ENCODE data around the gene PALS2.

Gene PALS2

DNA sequence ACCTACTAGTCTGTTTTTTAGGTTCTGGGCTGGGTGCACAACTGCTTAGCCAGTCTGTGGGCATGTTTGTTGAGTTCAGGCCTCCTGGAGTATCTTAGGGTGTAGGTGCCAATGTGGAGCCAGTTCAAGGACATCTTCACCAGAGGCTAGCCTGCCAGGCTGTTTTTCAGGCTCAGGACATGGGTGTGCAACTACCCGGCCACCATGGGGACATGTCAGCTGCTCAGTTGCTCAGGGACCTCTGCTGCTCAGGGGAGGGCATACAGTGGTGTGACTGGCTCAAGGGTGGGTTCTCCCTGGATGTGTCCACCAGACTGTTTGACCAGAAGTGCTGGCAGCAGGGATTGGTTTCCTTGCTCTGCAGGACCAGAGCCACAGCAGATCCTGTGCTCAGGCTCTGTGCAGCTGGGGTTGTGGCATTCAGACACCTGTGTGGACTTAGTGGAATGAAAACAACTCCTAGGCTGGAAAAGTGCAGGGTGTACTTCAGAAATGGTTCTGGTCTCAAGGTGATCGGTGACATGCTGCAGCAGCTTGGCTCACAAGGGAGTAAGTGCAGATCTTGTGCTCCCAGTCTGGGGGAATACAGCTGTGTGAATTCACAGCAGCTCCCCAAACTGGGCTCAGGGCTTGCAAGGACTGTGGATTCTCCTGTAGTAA is 44.8 kb downstream of the PALS2 start:
- no peak overlapping the region for H3K4me3 ChIP-seq (replicated peaks in 1 of 2; ENCODE audit: low read depth in 2 of 2, low read length in 2 of 2)
- DNase-seq (ENCODE audit: low read depth in 2 of 2): no peak
- TF ChIP-seq, protein P1, sequence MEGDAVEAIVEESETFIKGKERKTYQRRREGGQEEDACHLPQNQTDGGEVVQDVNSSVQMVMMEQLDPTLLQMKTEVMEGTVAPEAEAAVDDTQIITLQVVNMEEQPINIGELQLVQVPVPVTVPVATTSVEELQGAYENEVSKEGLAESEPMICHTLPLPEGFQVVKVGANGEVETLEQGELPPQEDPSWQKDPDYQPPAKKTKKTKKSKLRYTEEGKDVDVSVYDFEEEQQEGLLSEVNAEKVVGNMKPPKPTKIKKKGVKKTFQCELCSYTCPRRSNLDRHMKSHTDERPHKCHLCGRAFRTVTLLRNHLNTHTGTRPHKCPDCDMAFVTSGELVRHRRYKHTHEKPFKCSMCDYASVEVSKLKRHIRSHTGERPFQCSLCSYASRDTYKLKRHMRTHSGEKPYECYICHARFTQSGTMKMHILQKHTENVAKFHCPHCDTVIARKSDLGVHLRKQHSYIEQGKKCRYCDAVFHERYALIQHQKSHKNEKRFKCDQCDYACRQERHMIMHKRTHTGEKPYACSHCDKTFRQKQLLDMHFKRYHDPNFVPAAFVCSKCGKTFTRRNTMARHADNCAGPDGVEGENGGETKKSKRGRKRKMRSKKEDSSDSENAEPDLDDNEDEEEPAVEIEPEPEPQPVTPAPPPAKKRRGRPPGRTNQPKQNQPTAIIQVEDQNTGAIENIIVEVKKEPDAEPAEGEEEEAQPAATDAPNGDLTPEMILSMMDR (IDR thresholded peaks at IDR 0.05; ENCODE audit: low read depth, low read length): no peak

DNA sequence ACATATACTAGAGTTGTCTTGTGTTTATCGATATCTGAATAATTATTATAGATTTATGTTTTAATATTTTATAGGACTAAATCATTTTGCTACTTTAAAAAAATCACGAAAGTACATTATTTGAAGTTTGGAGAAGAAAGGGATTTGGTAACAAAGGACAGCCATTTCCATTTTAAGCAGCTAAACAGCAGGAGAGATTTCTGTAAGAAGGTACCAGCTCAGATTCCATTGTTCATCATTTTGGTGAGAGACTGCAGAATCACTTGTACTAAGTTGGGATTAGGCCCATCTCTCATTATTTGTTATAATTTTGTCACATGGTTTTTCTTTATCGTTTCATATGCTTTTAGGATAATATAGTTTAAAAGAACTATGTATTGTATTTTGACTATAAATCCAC is 46.7 kb downstream of the PALS2 start:
- H3K4me3 ChIP-seq (replicated peaks in 1 of 2; ENCODE audit: low read depth in 2 of 2, low read length in 2 of 2): no peak overlapping the region
- TF ChIP-seq, protein P1 (IDR thresholded peaks at IDR 0.05; ENCODE audit: low read depth, low read length): no peak
- DNase-seq (ENCODE audit: low read depth in 2 of 2): no peak

DNA sequence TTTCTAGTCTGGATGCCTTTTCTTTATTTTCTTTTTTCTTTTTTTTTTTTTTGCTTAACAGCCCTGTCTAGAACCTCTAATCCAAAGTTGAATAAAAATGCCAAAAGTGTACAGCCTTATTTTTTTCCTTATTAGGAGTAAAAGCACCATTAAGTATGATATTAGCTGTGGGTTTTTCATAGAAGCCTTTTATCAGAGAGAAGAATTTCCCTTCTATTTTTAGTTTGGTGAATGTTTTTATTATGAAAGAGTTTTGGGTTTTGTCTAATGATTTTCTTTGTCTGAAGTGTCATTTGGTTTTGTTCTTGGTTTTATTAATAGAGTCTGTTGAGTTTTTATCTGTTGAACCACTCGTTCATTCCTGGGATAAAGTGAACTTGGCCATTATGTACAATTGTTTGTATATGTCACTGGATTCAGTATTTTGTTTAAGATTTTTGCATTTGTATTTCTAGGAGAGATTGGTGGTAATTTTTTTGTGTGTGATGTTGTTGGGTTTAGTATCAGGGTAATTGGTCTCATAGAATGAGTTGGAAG is 49.5 kb downstream of the PALS2 start:
- peak in 1 of 2 donors; percentile 13 for DNase-seq (ENCODE audit: low read depth in 2 of 2)
- H3K4me3 ChIP-seq (replicated peaks in 1 of 2; ENCODE audit: low read depth in 2 of 2, low read length in 2 of 2): no peak overlapping the region
- TF ChIP-seq, protein P1 (IDR thresholded peaks at IDR 0.05; ENCODE audit: low read depth, low read length): no peak
